Measurements from ENCODE around the gene CNOT2. TPM values are rescaled to one million over a fixed set of nuclear protein-coding genes. Genes with fewer than 3 reads are reported as not detected.

The CNOT2 gene
- total RNA-seq, 3 donors from 2014 or later (not counting 1 experiment from before 2014, with no cell fraction given), result 160 to 178 (median 173) TPM

GRCh38 chr12:70197345-70197744, 45.9 kb upstream of the CNOT2 start:
- TF ChIP-seq, protein P1, sequence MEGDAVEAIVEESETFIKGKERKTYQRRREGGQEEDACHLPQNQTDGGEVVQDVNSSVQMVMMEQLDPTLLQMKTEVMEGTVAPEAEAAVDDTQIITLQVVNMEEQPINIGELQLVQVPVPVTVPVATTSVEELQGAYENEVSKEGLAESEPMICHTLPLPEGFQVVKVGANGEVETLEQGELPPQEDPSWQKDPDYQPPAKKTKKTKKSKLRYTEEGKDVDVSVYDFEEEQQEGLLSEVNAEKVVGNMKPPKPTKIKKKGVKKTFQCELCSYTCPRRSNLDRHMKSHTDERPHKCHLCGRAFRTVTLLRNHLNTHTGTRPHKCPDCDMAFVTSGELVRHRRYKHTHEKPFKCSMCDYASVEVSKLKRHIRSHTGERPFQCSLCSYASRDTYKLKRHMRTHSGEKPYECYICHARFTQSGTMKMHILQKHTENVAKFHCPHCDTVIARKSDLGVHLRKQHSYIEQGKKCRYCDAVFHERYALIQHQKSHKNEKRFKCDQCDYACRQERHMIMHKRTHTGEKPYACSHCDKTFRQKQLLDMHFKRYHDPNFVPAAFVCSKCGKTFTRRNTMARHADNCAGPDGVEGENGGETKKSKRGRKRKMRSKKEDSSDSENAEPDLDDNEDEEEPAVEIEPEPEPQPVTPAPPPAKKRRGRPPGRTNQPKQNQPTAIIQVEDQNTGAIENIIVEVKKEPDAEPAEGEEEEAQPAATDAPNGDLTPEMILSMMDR (IDR thresholded peaks at IDR 0.05), result no peak
- intact Hi-C loops (cut with micrococcal nuclease), result no loop called here
- Mint-ChIP-seq H3K27ac (no peak overlapping the region), H3K27me3 (ENCODE audit: low read depth in 2 of 2) (peaks cover 0 to 4% of the 10 kb centered on the region in 2 donors), H3K9me3 (no peaks in the 10 kb centered on the region), H3K4me3 (no peak overlapping the region), H3K4me1 (peaks cover 0 to 5% of the 10 kb centered on the region in 2 donors), H3K36me3 (no peaks in the 10 kb centered on the region)
- Histone ChIP-seq H3K9me3 (ENCODE audit: control insufficient read depth, insufficient read depth, low read length) (no peaks in the 10 kb centered on the region), H3K4me3 (ENCODE audit: low read length) (no peak overlapping the region), H3K27ac (ENCODE audit: low read length) (no peak overlapping the region), H3K36me3 (ENCODE audit: control insufficient read depth, insufficient read depth, low read length) (no peaks in the 10 kb centered on the region), H3K4me1 (ENCODE audit: control insufficient read depth, insufficient read depth, low read length) (no peaks in the 10 kb centered on the region), H3K27me3 (ENCODE audit: control insufficient read depth, insufficient read depth, low read length) (no peaks in the 10 kb centered on the region)
- DNase-seq (no peak), ATAC-seq (no peak)

DNA sequence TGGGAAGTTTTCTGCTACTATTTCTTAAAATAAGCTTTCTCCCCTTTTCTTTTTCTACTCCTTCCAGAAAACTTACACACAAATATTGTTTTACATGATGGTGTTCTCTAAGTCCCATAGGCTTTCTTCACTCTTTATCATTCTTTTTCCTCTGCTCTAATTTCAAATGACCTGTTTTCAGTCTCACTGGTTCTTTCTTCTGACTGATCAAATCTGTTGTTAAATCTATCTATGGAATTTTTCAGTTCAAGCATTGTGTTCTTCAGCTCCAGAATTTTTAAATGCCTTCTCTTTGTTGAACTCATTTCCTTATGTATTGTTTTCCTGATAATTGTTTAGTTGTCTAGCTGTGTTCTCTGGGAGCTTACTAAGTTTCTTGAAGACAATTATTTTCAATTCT, 29.5 kb upstream of the CNOT2 start:
- no peak for DNase-seq
- Mint-ChIP-seq H3K27ac (no peak overlapping the region), H3K4me1 (no peaks in the 10 kb centered on the region), H3K27me3 (ENCODE audit: low read depth in 2 of 2) (peaks cover 0 to 5% of the 10 kb centered on the region in 2 donors), H3K4me3 (no peak overlapping the region), H3K9me3 (peaks cover 12 to 27% of the 10 kb centered on the region in 2 donors), H3K36me3 (peaks cover 54% of the 10 kb centered on the region)
- H3K9me3 ChIP-seq (ENCODE audit: control insufficient read depth, insufficient read depth, low read length), result peaks cover 10% of the 10 kb centered on the region
- H3K27me3 ChIP-seq (ENCODE audit: control insufficient read depth, insufficient read depth, low read length), result no peaks in the 10 kb centered on the region
- H3K27ac ChIP-seq (ENCODE audit: low read length), result no peak overlapping the region
- TF ChIP-seq, protein P1 (IDR thresholded peaks at IDR 0.05), result no peak
- H3K4me3 ChIP-seq (ENCODE audit: low read length), result no peak overlapping the region
- no peaks in the 10 kb centered on the region for H3K36me3 ChIP-seq (ENCODE audit: control insufficient read depth, insufficient read depth, low read length)
- ATAC-seq, result no peak
- intact Hi-C loops (cut with micrococcal nuclease), result no loop called here
- H3K4me1 ChIP-seq (ENCODE audit: control insufficient read depth, insufficient read depth, low read length), result no peaks in the 10 kb centered on the region

GRCh38 chr12:70214972-70215617, 28.1 kb upstream of the CNOT2 start:
- Histone ChIP-seq H3K4me1 (ENCODE audit: control insufficient read depth, insufficient read depth, low read length) (no peaks in the 10 kb centered on the region), H3K36me3 (ENCODE audit: control insufficient read depth, insufficient read depth, low read length) (no peaks in the 10 kb centered on the region), H3K4me3 (ENCODE audit: low read length) (no peak overlapping the region), H3K27ac (ENCODE audit: low read length) (no peak overlapping the region), H3K27me3 (ENCODE audit: control insufficient read depth, insufficient read depth, low read length) (no peaks in the 10 kb centered on the region), H3K9me3 (ENCODE audit: control insufficient read depth, insufficient read depth, low read length) (peaks cover 10% of the 10 kb centered on the region)
- Mint-ChIP-seq H3K27me3 (ENCODE audit: low read depth in 2 of 2) (no peaks in the 10 kb centered on the region), H3K4me3 (no peak overlapping the region), H3K36me3 (peaks cover 42% of the 10 kb centered on the region), H3K9me3 (peaks cover 12 to 16% of the 10 kb centered on the region in 2 donors), H3K27ac (no peak overlapping the region), H3K4me1 (no peaks in the 10 kb centered on the region)
- ATAC-seq, result no peak
- 94% methylated on average over 1 of the region's 2 CpGs for WGBS (ENCODE audit: insufficient coverage)
- no peak for DNase-seq
- TF ChIP-seq, protein P1 (IDR thresholded peaks at IDR 0.05), result no peak
- intact Hi-C loops (cut with micrococcal nuclease), result no loop called here

GRCh38 chr12:70217416-70217815, 25.8 kb upstream of the CNOT2 start:
- H3K4me1 Mint-ChIP-seq, result no peaks in the 10 kb centered on the region
- Histone ChIP-seq H3K9me3 (ENCODE audit: control insufficient read depth, insufficient read depth, low read length) (peaks cover 8% of the 10 kb centered on the region), H3K36me3 (ENCODE audit: control insufficient read depth, insufficient read depth, low read length) (no peaks in the 10 kb centered on the region), H3K4me3 (ENCODE audit: low read length) (no peak overlapping the region), H3K27ac (ENCODE audit: low read length) (no peak overlapping the region), H3K27me3 (ENCODE audit: control insufficient read depth, insufficient read depth, low read length) (no peaks in the 10 kb centered on the region), H3K4me1 (ENCODE audit: control insufficient read depth, insufficient read depth, low read length) (no peaks in the 10 kb centered on the region)
- intact Hi-C loops (cut with micrococcal nuclease), result no loop called here
- ATAC-seq (no peak), DNase-seq (no peak)
- H3K36me3 Mint-ChIP-seq, result peaks cover 23% of the 10 kb centered on the region
- H3K27ac Mint-ChIP-seq, result no peak overlapping the region
- H3K27me3 Mint-ChIP-seq (ENCODE audit: low read depth in 2 of 2), result no peaks in the 10 kb centered on the region
- H3K4me3 Mint-ChIP-seq, result no peak overlapping the region
- peaks cover 7 to 10% of the 10 kb centered on the region in 2 donors for H3K9me3 Mint-ChIP-seq
- TF ChIP-seq, protein P1 (IDR thresholded peaks at IDR 0.05), result no peak
